Testis (tissue), 2 donors: ENCODE measurements around the gene SPPL2B.

Source experiments
- POLR2A ChIP-seq: fragments of 450-650 bp; IDR thresholded peaks from one replicate; pipeline ENCODE4 v1.6.1; 2017; ENCODE audit warnings: antibody characterized with exemption, mild to moderate bottlenecking, moderate library complexity
- TF ChIP-seq, protein P1 (sequence below), 3 experiments: fragments of 450-650 bp in 2 of 3; fragments of 200-600 bp in 1 of 3; sonication (generic) in 1 of 3; IDR thresholded peaks; one replicate each; pipeline ENCODE4 v1.5.1; 2016 to 2019; ENCODE audit warnings: antibody characterized with exemption in 3 of 3, mild to moderate bottlenecking in 2 of 3, moderate library complexity in 1 of 3

DNA sequence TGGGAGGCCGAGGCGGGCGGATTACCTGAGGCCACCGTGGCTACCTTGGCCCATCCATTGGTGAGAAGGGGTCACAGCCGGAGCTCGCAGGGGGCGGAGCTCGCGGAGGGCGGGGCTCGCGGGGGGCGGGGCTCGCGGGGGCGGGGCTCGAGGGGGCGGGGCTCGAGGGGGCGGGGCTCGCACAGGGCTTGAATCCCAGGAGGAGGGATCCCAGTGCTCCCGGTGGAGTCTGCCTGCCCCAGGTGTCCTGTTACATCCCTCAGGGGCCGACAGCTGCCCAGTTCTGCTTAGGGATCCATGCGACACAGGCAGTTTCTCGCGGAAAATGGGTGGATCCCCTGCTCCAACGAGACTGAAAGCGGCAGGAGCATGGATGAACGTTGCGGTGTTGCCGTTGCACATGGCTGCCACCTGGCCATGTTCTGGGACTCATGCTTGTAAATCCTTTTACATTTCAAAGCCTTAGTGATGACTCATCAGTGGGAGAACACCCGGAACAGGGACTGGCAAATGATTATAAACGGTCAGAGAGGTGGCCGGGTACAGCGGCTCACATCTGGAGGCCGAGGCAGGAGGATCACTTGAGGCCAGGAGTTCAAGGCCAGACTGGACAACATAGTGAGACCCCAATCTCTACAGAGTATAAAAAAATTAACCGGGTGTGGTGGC, 56.7 kb downstream of the SPPL2B start:
- TF ChIP-seq, protein P1, sequence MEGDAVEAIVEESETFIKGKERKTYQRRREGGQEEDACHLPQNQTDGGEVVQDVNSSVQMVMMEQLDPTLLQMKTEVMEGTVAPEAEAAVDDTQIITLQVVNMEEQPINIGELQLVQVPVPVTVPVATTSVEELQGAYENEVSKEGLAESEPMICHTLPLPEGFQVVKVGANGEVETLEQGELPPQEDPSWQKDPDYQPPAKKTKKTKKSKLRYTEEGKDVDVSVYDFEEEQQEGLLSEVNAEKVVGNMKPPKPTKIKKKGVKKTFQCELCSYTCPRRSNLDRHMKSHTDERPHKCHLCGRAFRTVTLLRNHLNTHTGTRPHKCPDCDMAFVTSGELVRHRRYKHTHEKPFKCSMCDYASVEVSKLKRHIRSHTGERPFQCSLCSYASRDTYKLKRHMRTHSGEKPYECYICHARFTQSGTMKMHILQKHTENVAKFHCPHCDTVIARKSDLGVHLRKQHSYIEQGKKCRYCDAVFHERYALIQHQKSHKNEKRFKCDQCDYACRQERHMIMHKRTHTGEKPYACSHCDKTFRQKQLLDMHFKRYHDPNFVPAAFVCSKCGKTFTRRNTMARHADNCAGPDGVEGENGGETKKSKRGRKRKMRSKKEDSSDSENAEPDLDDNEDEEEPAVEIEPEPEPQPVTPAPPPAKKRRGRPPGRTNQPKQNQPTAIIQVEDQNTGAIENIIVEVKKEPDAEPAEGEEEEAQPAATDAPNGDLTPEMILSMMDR (IDR thresholded peaks at IDR 0.05): no peak
- TF ChIP-seq POLR2A: no peak
